HG02623 (cell line): ENCODE data around the gene RABL6.

Experiments used
- ATAC-seq: cut with Tn5 transposase; IDR thresholded peaks from one replicate; pipeline ENCODE4 v1.9.1; 2021; ENCODE audit warnings: moderate library complexity; ENCODE audit not compliant: unreplicated experiment

The RABL6 gene

GRCh38 chr9:136844761-136845464 is 37.2 kb downstream of the RABL6 start:
- ATAC-seq, result no peak

GRCh38 chr9:136845465-136846260 is 37.9 kb downstream of the RABL6 start:
- no peak for ATAC-seq

GRCh38 chr9:136846376-136847087 is 38.8 kb downstream of the RABL6 start:
- no peak for ATAC-seq

DNA sequence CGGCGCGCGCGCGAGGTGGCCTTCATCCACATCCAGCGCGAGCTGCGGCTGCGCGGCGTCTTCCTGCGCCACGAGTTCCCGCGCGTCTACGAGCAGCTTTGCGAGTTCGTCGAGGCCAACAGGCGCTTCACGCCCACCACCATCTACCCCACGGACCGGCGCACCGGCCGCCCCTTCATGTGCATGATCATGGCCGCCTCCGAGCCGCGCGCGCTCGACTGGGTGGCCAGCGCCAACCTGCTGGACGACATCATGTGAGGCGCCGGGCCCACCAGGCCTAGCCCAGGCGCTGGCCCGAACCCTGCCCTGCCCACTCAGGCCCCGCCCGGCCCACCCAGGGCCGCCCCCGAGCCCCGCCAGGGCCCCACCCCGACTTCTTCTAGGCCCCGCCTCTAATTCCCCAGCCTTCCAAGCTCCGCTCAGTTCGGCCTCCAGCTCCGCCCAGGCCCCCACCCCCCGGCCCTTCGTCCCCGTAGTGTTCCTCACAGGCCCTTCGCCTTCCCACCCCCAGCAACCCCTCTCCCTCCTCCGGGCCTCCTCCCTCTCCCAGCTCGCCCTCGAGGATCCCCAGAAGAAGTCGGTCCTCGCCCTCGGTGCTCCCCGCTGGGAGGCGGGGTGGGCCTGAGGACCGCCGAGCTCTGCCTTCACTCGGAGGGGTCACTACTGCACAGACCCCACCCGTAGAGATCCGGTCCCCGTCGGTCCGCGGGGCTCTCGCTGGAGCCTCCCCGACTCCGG is 39.5 kb downstream of the RABL6 start:
- ATAC-seq, result no peak

GRCh38 chr9:136847826-136848392 is 40.2 kb downstream of the RABL6 start:
- ATAC-seq, result no peak

DNA sequence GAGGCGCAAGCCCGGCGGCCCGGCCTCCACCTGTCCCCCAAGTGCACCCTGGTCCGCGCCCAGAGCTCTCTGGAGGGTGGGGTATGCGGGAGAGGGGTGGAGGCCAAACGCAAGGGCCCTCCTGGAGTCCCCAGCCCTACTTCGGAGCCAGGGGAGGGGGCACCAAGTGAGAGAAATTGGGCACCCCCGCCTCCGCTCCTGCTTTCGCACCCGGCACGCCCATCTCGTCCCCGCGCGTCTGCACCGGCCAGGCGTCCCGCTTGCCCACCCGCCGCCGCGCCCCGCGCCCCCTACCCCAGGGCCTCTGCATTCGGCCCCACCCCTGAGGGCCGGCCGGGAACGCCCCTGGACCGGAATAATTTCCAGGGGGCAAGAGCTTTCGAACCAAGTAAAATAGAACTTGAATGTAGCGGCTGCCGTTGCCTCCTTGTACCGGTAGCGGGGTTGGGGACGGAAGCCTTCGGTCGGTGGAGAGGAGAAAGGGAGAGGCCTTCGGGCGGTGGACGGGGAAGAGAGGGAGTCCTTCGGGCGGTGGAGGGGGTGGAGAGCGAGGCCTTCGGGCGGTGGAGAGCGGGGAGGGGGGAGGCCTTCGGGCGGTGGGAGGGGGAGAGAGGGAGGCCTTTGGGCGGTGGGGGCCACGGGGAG is 40.8 kb downstream of the RABL6 start:
- no peak for ATAC-seq

GRCh38 chr9:136849038-136849959 is 41.6 kb downstream of the RABL6 start, which contains the start of gene PHPT1:
PHPT1 (plus strand) TSS chr9:136849409; CDS start chr9:136849431, 22 bp downstream.
- peak; percentile 75 for ATAC-seq

GRCh38 chr9:136849960-136850865 is 42.5 kb downstream of the RABL6 start:
- ATAC-seq, result no peak

- no peak for ATAC-seq
Observed at GRCh38 chr9:136850866-136851775, 43.4 kb downstream of the RABL6 start.

- no peak for ATAC-seq
Observed at GRCh38 chr9:136851941-136852663, 44.4 kb downstream of the RABL6 start, which contains the start of gene MAMDC4. MAMDC4 (plus strand) TSS chr9:136852346; CDS start chr9:136852417, 71 bp downstream.

- no peak for ATAC-seq
Observed at GRCh38 chr9:136852664-136853595, 45.2 kb downstream of the RABL6 start.

GRCh38 chr9:136853596-136854112 is 45.9 kb downstream of the RABL6 start:
- no peak for ATAC-seq

DNA sequence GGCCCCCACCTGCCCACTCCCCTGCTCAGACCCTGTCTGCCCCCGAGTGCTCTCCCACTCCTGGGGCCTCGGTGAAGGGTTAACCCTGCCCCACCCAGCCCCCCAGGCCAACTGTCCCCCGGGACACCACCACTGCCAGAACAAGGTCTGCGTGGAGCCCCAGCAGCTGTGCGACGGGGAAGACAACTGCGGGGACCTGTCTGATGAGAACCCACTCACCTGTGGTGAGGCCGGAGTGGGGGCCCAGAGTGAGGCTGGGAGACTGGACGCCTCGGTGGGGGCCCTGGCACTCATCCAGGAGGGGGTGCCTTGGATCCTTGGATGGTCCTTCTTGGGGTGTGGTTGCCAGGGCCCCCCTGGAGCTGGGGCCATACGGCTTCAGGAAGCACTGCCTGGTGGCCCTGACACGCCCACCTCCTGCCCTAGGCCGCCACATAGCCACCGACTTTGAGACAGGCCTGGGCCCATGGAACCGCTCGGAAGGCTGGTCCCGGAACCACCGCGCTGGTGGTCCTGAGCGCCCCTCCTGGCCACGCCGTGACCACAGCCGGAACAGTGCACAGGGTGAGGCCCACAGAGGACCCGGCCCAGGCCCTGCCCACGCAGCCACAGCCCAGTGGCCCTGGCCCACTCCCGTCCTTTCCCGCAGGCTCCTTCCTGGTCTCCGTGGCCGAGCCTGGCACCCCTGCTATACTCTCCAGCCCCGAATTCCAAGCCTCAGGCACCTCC is 46.5 kb downstream of the RABL6 start:
- ATAC-seq, result no peak

GRCh38 chr9:136854842-136855460 is 47.2 kb downstream of the RABL6 start:
- ATAC-seq, result no peak
